GM21529 (cell line): ENCODE data around the gene CD300LG.
"Not testable (repeated sequence)": the region's sequence is repeated elsewhere in the genome, so short reads cannot be mapped to it uniquely, and the experiment has no call there.

ENCODE experiments used
- ATAC-seq: cut with Tn5 transposase; IDR thresholded peaks from one replicate; pipeline ENCODE4 v1.9.1; 2021; ENCODE audit not compliant: unreplicated experiment

Gene CD300LG, protein sequence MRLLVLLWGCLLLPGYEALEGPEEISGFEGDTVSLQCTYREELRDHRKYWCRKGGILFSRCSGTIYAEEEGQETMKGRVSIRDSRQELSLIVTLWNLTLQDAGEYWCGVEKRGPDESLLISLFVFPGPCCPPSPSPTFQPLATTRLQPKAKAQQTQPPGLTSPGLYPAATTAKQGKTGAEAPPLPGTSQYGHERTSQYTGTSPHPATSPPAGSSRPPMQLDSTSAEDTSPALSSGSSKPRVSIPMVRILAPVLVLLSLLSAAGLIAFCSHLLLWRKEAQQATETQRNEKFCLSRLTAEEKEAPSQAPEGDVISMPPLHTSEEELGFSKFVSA

DNA sequence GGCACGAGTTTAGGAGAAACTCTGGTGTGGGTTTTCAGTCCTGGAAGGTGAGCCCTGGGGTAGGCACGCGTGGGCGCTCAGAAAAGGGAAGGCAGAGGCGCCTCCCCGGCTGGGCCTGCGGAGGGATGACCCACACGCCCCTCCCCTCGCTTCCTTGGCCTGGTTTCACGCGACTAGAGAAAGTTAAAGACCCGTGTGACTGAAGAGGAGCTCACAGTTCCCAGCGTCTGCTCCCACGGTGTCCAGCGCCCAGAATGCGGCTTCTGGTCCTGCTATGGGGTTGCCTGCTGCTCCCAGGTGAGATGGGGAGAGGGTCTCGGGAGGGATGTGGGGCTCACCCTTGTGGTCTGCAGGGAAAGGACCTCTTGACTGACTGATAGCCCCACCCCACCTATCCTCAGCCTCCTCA, at the start of gene CD300LG:
TSS of gene CD300LG (plus strand) at position 214 of the 409 bp plus-strand sequence. CDS start at position 255, 41 bp downstream.
- ATAC-seq, result no peak

GRCh38 chr17:43798024-43798423, 49.0 kb upstream of the CD300LG start:
- ATAC-seq, result not testable (repeated sequence)

DNA sequence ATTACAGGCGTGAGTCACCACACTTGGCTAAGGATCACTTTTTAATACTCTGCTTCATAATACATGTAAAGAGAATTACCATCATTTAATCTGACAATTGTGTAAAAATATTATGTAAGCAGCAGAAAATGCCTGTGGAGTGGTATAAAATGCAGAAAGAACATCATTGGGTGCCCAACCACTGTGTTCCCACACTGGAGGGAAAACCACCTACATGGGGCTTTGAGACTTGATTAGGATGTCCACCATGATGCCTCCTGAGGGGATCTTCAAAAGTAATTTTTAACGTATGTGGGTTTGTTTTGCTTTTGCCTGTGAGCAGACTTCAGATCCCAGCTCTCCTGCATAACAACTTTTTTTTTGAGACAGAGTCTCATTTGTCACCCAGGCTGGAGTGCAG, 47.9 kb upstream of the CD300LG start:
- no peak for ATAC-seq

DNA sequence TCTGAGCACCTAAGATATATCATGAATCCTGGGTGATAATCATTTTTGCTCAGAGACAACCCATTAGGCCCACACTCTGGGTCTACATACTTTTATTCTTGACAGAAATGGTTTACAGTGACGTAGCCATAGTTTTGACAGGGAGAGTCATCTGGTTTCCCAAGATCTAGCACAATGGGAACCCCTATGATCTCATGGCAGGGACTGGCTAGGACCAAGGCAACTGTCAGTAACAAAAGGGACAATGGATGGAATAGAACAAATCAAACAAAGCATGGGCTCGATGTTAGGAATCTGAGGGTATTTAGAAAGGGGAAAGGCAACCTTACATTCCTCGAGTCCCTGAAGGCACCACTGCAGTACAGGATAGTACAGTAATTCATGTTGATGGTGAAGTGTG, 46.2 kb upstream of the CD300LG start:
- no peak for ATAC-seq

DNA sequence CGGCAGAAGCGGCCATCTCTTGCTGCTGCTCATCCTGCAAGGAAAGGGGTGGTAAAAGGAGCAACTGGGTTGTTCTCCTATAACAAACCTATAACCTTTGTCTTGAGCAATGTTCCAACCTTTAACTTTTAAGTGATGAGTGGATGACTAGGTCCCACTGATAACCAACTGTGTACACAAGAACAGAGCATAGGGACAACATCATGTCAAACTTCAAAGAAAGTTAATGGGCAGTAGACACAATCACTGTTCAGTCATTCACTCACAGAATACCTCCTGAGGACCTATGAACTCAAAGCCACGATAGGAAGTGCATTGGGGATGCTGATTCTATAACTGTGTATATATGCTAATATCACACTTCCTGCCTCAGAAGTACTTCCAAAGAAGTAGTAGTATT, 45.1 kb upstream of the CD300LG start:
- no peak for ATAC-seq

DNA sequence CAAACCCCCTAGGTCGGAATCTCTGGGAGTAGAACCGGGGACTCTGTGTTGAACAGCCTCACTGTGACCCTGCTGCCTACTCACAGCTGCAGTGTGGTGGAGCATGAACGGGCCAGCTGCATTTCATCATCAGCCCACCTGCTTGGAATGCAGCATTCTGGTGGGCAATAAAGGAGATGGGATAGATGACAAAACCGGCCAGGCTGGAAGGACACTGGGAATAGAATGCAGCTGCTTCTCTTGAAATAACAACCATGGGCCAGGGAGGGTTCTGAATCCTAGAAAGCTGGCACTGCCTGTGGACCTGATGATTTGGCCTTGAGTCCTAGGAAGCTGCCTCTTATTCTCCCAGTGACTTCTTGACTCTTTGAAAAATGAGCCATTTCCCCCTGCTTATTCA, 43.2 kb upstream of the CD300LG start:
- no peak for ATAC-seq

DNA sequence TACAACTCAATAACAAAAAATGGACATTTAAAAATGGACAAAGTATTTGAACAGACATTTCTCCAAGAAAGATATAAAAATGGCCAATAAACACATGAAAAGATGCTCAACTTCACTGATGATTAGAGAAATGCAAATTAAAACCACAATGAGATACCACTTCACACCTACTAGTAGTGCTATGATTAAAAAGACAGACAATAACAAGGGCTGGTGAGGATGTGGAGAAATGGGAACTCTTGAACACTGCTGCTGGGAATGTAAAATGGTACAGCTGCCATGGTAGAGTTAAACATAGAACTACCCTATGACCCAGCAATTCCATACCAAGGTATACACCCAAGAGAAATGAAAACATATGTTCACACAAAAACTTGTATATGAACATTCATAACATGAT, 41.9 kb upstream of the CD300LG start:
- ATAC-seq, result no peak

DNA sequence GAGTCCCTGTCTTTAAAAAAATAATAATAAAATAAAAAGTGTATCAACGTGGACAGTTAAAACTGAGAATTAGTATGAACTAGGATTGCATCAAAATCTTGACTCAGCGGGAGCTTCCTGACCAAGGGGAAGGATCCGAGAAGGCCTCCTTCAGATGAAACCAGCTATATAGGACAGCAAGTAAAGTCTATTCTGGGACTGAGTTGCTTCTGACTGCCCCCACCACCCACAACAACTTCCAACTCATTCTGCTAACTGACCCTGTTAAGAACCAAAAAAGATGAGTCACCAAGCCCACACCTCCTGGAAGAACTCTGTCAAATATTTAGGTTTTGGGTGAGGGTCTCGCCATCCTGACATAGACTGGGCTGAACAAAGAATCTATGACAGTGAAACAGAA, 38.9 kb upstream of the CD300LG start:
- ATAC-seq, result no peak

GRCh38 chr17:43809121-43809520, 37.9 kb upstream of the CD300LG start:
- no peak for ATAC-seq

DNA sequence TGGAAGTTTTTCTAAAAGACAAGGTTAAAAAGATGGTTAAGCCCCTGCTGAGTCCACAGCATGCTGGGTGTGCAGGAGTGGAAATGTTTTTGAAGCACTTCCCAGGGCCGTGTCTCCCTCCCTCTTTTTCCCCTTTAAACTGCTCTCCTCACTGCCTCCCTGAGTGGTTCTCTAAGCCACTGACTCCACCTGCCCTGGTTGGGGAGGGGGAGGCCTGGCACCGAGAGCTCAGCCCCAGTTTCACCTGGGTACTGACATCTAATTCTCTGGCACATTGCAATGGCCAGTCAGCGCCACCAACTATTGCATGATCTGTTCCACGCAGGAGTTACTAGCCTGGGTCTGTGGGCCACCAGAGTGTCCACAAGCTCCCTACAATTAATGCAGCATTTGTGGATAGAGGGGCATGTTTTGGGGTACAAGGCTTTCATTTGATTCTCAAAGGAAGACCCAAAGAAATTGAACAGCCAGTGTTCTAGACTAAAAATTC, 36.7 kb upstream of the CD300LG start:
- no peak for ATAC-seq

- ATAC-seq, result no peak
Observed at GRCh38 chr17:43810823-43811222, 36.2 kb upstream of the CD300LG start.

DNA sequence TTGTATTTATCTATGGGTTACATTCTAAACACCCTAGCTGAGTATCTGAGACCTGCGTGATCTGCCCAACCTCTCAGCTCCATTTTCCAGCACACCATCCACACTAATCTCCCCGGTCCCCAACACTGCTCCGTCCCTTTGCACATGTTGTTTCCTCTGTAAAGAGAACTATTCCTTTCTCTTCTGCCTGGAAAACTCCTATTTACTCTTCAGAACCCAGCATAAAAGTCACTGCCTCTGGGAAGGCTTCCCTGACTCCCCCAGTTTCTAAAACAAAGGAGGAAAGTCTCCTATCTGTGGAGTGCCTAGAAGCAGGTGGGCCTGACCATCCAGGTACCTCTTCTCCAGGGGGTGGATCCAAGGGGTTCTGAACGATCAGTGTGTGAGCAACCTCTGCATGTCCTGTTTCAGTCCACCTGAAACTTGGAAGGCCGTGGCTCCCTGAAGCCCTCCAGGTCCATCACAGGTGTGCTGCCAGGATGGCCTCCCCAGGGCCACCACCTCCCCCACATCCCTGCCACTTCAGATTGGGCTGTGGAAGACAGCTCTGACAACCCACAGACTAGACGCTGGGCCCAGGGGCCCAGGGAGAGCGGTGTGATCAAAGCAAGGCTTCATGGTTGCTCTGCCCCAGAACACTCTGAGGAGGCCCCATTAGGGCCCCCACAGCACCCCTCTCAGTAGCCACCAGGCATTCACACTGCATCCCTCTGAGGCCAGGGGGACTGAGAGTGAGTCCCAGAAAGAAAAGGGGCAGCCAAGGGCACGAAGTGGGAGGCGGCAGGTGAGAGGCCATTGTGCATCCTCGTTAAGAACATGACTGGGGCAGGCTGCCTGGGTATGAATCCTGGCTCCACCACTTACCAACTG, 34.3 kb upstream of the CD300LG start:
- ATAC-seq, result no peak

DNA sequence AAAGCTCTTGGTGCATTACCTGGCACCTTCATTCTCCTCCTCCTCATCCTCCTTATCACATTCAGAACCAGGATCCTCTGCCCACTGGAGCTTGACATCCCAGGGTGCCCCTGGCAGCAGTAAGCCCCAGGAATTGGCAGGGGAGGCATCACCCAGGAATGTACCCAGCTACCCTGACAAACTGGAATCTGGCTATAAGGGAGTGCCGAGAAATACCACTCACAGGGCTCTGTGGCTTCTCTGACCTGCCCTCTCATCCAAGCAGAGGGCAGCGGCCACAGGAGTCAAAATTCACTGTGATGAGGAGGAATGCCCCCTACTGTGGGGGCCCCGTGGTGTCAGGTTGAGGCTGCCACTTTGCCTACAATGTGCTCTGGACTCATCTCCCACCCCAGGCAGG, 33.6 kb upstream of the CD300LG start:
- no peak for ATAC-seq

- no peak for ATAC-seq
Observed at GRCh38 chr17:43814026-43814425, 33.0 kb upstream of the CD300LG start.

DNA sequence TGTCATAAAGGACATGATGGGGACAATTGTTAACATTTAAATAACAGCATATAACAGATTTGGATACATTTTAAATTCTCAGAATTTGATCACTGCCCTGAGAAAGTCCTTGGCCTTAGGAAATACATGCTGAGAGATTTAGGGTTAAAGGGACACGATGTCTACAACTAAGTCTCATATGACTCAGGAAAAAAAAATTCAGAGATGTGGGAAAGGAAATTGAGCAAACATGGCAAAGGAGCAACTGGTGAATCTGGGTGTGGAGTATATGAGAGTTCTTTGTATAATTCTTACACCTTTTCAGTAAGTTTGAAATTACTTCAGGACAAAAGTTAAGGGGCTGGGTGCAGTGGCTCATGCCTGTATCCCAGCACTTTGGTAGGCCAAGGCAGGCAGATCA, 32.3 kb upstream of the CD300LG start:
- ATAC-seq, result no peak

- no peak for ATAC-seq
Observed at GRCh38 chr17:43816336-43817320, 30.3 kb upstream of the CD300LG start.

DNA sequence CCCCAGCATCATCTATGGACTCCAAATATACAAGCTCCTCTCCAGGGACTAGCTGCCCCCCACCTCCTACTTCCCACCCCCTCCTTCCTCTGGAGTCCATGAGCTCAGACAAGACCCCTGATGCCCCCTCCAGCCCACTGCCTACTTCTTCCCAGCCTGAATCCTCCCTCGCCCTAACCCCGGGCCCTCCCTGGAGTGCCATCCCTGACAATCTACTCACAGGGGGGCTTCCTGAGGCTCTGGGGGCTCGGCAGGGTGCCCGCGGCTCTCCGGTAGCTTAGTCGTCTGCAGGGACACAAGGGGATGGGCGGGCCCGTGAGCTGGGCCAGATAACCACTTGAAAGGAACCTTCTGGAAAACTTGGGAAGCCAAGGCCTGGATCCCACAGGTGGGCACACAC, 29.1 kb upstream of the CD300LG start:
- ATAC-seq, result no peak

- ATAC-seq, result no peak
Observed at GRCh38 chr17:43818966-43819365, 28.0 kb upstream of the CD300LG start.

DNA sequence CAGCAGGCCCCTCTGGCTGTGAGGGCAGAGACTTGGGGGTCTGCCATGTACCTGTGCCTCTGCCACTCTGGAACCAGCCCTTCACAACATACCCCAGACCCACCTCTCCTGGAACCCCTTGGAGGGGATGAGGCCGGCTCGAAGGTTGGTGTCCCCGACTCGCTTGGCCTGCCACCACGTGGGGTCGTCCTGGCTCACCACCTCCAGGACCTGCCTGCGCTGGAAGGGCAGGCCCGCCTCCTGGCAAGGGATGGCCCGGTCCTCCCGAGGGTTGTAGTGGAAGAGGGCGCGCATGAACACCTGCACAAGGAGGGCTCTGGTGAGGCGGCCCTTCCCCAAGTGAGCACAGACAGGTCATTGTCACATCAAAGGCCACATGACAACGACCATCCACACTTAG, 26.2 kb upstream of the CD300LG start:
- no peak for ATAC-seq

DNA sequence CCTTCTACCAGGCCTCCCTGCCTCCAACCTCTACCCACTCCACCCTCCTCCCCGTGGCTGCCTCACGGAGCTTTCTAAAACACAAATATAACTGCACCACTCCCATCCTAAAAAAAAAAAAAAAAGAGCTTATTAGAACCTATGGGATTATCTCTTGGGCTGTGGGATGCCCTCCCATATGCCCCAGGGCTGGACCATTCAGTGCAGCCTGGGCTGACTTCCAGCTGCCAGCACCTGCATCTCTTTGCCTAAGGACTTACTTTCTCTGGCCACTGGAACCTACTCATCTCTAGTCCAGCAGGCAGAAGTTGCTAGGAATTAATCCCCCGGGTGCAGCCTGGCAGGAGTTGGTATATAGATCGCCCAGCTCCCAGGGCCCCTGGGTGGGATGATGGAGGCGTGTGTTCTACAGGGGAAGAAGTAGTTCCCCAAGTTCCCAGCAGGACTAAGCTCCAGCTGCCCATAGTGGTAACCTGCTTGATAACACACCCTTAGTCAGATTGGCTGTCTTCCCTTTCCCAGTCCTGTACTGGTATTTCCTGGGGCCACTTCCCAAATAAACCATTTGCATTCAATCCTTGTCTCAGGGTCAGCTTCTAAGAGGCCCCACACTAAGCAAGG, 24.3 kb upstream of the CD300LG start:
- no peak for ATAC-seq
